Liver (tissue), 9 donors: ENCODE data around the gene DISC1. TPM values are rescaled to one million over a fixed set of nuclear protein-coding genes. Genes with fewer than 3 reads are reported as not detected.

Experiments used
- DNase-seq: peaks from one replicate; pipeline ENCODE4 v3.0.0-alpha.2; 2017; ENCODE audit warnings: low spot score
- H3K27ac ChIP-seq, 2 donors: one replicate each; pipeline ENCODE4 v1.7.0; 2013; ENCODE audit warnings: inconsistent platforms in 2 of 2, low read length in 2 of 2, control low read depth in 1 of 2, low read depth in 1 of 2, mild to moderate bottlenecking in 1 of 2
- H3K27me3 ChIP-seq, 4 donors: one replicate each; pipeline versions ENCODE4 v1.6.1 to v1.7.0; 2013; ENCODE audit warnings: low read length in 3 of 4, inconsistent platforms in 1 of 4, mild to moderate bottlenecking in 1 of 4, moderate library complexity in 1 of 4; ENCODE audit not compliant: control insufficient read depth in 4 of 4, insufficient read depth in 4 of 4
- H3K36me3 ChIP-seq, 4 donors: one replicate each; pipeline versions ENCODE4 v1.6.1 to v1.7.0; 2013; ENCODE audit warnings: low read length in 3 of 4, mild to moderate bottlenecking in 3 of 4, low read depth in 1 of 4, moderate library complexity in 1 of 4; ENCODE audit not compliant: control insufficient read depth in 4 of 4, insufficient read depth in 3 of 4
- H3K4me1 ChIP-seq, 4 donors: one replicate each; pipeline versions ENCODE4 v1.6.1 to v1.7.0; 2013; ENCODE audit warnings: low read length in 3 of 4, mild to moderate bottlenecking in 3 of 4, moderate library complexity in 1 of 4; ENCODE audit not compliant: control insufficient read depth in 4 of 4, insufficient read depth in 4 of 4
- H3K4me3 ChIP-seq, 3 donors: one replicate each; pipeline versions ENCODE4 v1.6.1 to v1.7.0; 2013; ENCODE audit warnings: low read length in 3 of 3, control low read depth in 1 of 3, low read depth in 1 of 3, mild to moderate bottlenecking in 1 of 3
- H3K9ac ChIP-seq, 2 donors: one replicate each; pipeline ENCODE4 v1.7.0; 2013; ENCODE audit warnings: low read length in 2 of 2, mild to moderate bottlenecking in 2 of 2, moderate library complexity in 2 of 2, control low read depth in 1 of 2, low read depth in 1 of 2
- H3K9me3 ChIP-seq, 4 donors: one replicate each; pipeline versions ENCODE4 v1.6.1 to v1.7.0; 2013; ENCODE audit warnings: low read length in 3 of 4; ENCODE audit not compliant: control insufficient read depth in 4 of 4
- CTCF ChIP-seq: fragments of 150-350 bp; IDR thresholded peaks from 2 replicates; pipeline ENCODE4 v1.5.1; 2017; ENCODE audit warnings: improper control_type of control experiment, low read depth, low read length; ENCODE audit not compliant: missing input control
- EGR1 ChIP-seq, 2 donors: IDR thresholded peaks; 2 replicates each; pipeline ENCODE4 v1.6.1; 2016 to 2018; ENCODE audit warnings: antibody characterized with exemption in 2 of 2, low read depth in 2 of 2
- FOXA1 ChIP-seq: IDR thresholded peaks from 2 replicates; pipeline ENCODE4 v1.6.1; 2016; ENCODE audit warnings: antibody characterized with exemption
- FOXA2 ChIP-seq: IDR thresholded peaks from 2 replicates; pipeline ENCODE4 v1.6.1; 2016; ENCODE audit warnings: antibody characterized with exemption
- GABPA ChIP-seq, 2 donors: IDR thresholded peaks in 1 of 2; conservative IDR thresholded peaks in 1 of 2; 2 replicates each; pipeline ENCODE4 v1.6.1; 2016; ENCODE audit warnings: antibody characterized with exemption in 2 of 2, mild to moderate bottlenecking in 1 of 2, moderate library complexity in 1 of 2
- HNF4A ChIP-seq, 2 donors: conservative IDR thresholded peaks; 2 replicates each; pipeline ENCODE4 v1.6.1; 2016; ENCODE audit warnings: antibody characterized with exemption in 2 of 2, mild to moderate bottlenecking in 2 of 2
- HNF4G ChIP-seq: IDR thresholded peaks from 2 replicates; pipeline ENCODE4 v1.6.1; 2016; ENCODE audit warnings: antibody characterized with exemption
- JUND ChIP-seq, 2 donors: IDR thresholded peaks; 2 replicates each; pipeline ENCODE4 v1.6.1; 2016; ENCODE audit warnings: antibody characterized with exemption in 2 of 2
- MAX ChIP-seq: IDR thresholded peaks from 2 replicates; pipeline ENCODE4 v1.6.1; 2016; ENCODE audit warnings: antibody characterized with exemption
- NR2F2 ChIP-seq: IDR thresholded peaks from 2 replicates; pipeline ENCODE4 v1.6.1; 2016; ENCODE audit warnings: antibody characterized with exemption
- RAD21 ChIP-seq, 2 donors: IDR thresholded peaks; 2 replicates each; pipeline ENCODE4 v1.6.1; 2016; ENCODE audit warnings: antibody characterized with exemption in 2 of 2, mild to moderate bottlenecking in 2 of 2
- REST ChIP-seq: IDR thresholded peaks from 2 replicates; pipeline ENCODE4 v1.6.1; 2016; ENCODE audit warnings: antibody characterized with exemption, mild to moderate bottlenecking
- RXRA ChIP-seq, 2 donors: IDR thresholded peaks; 2 replicates each; pipeline ENCODE4 v1.6.1; 2017 to 2018; ENCODE audit warnings: antibody characterized with exemption in 2 of 2, mild to moderate bottlenecking in 1 of 2
- SP1 ChIP-seq: IDR thresholded peaks from 2 replicates; pipeline ENCODE4 v1.6.1; 2018; ENCODE audit warnings: antibody characterized with exemption, mild to moderate bottlenecking
- TAF1 ChIP-seq: conservative IDR thresholded peaks from 2 replicates; pipeline ENCODE4 v1.6.1; 2016; ENCODE audit warnings: antibody characterized with exemption, mild to moderate bottlenecking
- YY1 ChIP-seq: IDR thresholded peaks from 2 replicates; pipeline ENCODE4 v1.6.1; 2016; ENCODE audit warnings: antibody characterized with exemption, mild to moderate bottlenecking
- ZBTB33 ChIP-seq: IDR thresholded peaks from 2 replicates; pipeline ENCODE4 v1.6.1; 2016; ENCODE audit warnings: antibody characterized with exemption
- WGBS: extraction: QIAGEN DNeasy Blood & Tissue Kit; methylation state at CpG from one replicate; pipeline ENCODE4 v1.1.7; 2013; 5-methylcytosine and 5-hydroxymethylcytosine counted together
- polyA plus RNA-seq, 2 donors: library from polyadenylated mRNA; stranded (reverse) in 1 of 2; unstranded in 1 of 2; fragments of 200-250 nt in 1 of 2; fragments of >200 nt in 1 of 2; fragmentation: Nextera tagmentation in 1 of 2; extraction: Ambion mirVana in 1 of 2; gene quantifications; one replicate each; pipeline versions ENCODE4 v1.2.1 to v1.2.3, GENCODE V29; 2013 to 2015
- total RNA-seq, 2 donors: library from RNA; depleted of rRNA; stranded (reverse); fragments of >200 nt; gene quantifications; one replicate each; pipeline ENCODE4 v1.2.3, GENCODE V29; 2014
- TF ChIP-seq, protein P1 (sequence below): IDR thresholded peaks from 2 replicates; pipeline ENCODE4 v1.6.1; 2016; ENCODE audit warnings: antibody characterized with exemption
- donor health status: healthy.
- donor health status: healthy.
- donor health status: healthy.
- donor health status: healthy.
- donor health status: healthy.

DISC1 gene
- total RNA-seq, result 1 to 10 TPM; 3.8 to 6.3 TPM
- under 1 TPM; 0.45 to 0.68 TPM for polyA plus RNA-seq

DNA sequence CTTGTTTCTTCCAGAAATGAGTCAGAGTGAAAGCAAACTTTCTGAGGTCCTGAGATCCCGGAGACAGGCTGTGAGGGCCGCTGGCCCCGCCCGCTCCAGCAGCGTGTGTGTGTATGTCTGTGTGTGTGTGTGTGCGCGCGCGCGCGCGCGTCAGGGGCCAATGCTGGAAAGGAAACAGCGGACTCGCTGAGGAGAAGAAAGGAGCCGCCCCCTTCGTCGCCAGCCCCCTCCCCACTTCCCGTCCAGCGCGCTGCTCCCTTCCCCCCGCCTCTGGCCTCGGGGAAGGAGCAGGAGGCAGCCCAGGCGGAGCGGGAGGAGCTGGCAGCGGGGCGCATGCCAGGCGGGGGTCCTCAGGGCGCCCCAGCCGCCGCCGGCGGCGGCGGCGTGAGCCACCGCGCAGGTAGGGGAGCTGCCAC, at the start of gene DISC1:
Gene DISC1 (plus strand): TSS at position 256 of the 416 bp plus-strand sequence. CDS start 78 bp downstream, at position 334.
- H3K27ac ChIP-seq, result peak within 1 kb of the TSS; percentile 78 to 86
- H3K4me1 ChIP-seq, result peaks cover 0 to 20% (median 11%) of the 10 kb centered on the region in 4 donors
- H3K4me3 ChIP-seq, result peak within 1 kb of the TSS; percentile 58 to 79 (median 77)
- no peaks in the 10 kb centered on the region for H3K36me3 ChIP-seq
- no peaks in the 10 kb centered on the region for H3K27me3 ChIP-seq
- H3K9me3 ChIP-seq, result no peaks in the 10 kb centered on the region
- DNase-seq, result peak; percentile 77
- under 1% methylated on average over 38 of the region's 38 CpGs for WGBS
- TF ChIP-seq FOXA1 (no peak), CTCF (no peak), ZBTB33 (no peak), GABPA (IDR thresholded peaks at IDR 0.05 in 1 of 2, conservative IDR thresholded peaks at IDR 0.05 in 1 of 2) (no peak), REST (no peak), HNF4A (conservative IDR thresholded peaks at IDR 0.05) (no peak), RAD21 (IDR thresholded peaks at IDR 0.05) (peak in 1 of 2 donors; percentile 18), FOXA2 (no peak), JUND (IDR thresholded peaks at IDR 0.05) (peak; percentile 55 to 65), NR2F2 (peak; percentile 54), TAF1 (no peak), RXRA (IDR thresholded peaks at IDR 0.05) (peak in 1 of 2 donors; percentile 6), EGR1 (IDR thresholded peaks at IDR 0.05; ENCODE audit: low read depth in 2 of 2) (no peak), YY1 (no peak), HNF4G (no peak), SP1 (no peak), MAX (no peak)
- TF ChIP-seq, protein P1, sequence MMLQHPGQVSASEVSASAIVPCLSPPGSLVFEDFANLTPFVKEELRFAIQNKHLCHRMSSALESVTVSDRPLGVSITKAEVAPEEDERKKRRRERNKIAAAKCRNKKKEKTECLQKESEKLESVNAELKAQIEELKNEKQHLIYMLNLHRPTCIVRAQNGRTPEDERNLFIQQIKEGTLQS, result no peak
- peak within 1 kb of the TSS in 1 of 2 donors; percentile 74 for H3K9ac ChIP-seq
